GM21576 (cell line): ENCODE data around the gene SLC17A5.
"Not testable (repeated sequence)": the region's sequence is repeated elsewhere in the genome, so short reads cannot be mapped to it uniquely, and the experiment has no call there.

Source experiments
- ATAC-seq: cut with Tn5 transposase; IDR thresholded peaks from one replicate; pipeline ENCODE4 v1.9.1; 2021; ENCODE audit warnings: mild to moderate bottlenecking, moderate library complexity; ENCODE audit not compliant: unreplicated experiment

The SLC17A5 gene

DNA sequence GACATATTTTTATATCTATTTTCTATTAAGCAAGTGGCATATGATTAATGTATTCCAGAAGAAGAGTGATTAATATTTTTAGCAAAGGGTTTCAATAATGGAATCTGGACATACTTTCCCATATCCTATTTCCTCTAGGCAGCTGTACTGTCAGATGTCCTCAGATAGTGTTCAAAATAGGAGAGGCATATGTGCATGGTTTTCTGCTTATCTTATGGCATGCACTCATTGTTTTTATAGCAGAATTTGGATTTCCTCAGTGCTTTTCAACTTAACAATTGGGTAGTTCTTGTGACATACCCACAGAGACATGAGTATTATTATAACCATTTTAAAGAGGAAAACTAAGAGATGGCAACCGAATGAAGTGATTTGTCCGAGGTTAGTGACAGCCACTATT is 12.6 kb upstream of the SLC17A5 start:
- no peak for ATAC-seq

DNA sequence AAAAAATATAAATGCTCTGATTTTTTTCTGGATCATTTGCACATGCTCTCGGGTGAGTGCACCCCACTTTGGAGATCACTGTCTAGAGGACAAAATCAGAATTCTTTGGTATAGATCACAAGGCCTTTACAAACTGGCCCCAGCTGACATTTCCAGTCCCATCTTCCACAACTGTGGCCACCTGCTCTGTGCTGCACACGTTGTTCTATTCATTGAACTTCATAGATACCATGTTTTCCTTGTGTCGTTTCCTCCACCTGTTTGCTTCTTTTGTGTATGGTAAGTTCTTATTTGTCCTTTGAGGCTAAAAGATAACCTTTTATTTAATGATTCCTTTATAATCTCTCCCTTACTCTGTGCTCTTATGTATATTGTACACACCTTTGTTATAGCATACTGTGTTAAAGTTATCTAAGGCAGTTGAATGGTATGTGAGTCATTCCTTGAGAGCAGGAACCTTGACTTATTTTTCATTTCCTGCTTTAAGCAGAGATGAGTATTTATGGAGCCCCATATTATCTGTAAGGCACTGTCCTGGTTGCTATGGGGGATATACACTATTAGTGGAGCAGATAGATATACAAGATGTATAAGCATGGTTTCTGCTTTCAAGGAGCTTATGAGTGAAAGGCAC is 12.0 kb upstream of the SLC17A5 start:
- peak; percentile 86 for ATAC-seq

DNA sequence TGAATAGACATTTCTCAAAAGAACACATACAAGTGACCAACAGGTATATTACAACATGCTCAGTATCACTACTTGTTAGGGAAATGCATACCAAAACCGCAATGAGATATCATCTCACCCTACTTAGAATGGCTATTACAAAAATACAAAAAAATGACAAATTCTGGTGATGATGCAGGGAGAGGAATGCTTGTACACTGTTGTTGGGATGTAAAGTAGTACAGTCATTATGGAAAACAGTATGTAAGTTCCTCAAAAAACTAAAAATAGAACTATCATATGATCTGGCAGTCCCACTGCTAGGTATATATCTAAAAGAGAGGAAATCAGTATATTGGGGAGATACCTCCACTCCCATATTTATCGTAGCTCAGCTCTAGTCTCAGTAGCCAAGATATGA is 10.9 kb upstream of the SLC17A5 start:
- ATAC-seq, result no peak

DNA sequence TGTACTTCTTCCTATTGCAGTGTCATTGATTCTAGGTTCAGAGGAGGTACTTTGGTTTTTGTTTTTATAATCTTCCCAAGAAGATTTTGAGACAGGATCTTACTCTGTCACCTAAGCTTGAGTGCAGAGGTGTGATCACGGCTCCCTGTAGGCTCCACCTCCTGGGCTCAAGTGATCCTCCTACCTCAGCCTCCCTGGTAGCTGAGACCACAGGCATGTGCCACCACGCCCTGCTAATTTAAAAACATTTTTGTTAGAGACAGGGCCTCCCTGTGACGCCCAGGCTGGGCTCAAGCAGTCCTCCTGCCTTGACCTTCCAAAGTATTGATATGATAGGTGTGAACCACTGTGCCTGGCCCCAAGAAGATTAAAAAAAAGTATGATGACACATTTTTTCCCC is 3.4 kb upstream of the SLC17A5 start:
- ATAC-seq, result no peak

DNA sequence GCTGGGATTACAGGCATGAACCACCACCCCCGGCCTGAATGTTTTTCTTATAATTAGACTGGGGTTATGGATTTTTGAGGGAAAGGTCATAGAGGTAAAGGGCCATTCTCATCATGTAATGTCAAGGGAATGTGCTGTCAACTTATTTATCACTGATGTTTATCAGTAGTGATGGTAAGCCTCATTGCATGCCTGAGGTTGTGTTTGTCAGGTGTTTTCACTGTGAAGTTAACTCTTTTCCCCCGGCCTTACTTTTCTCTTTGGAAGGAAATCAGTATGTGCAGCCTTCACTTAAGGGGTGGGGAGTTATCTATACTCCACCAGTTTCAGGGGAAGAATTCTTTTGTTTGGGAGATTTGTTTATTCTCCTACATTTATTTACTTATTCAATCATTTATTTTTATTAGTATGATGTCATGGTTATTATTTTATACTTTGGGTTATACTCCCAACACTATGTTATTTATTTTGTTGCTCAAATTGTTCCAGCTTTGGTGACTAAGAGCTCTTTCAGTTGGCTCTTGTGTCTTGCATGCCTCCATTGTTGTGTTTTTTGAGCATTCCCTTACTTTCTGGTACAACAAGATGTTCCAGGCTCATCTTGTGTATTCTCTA is 2.8 kb upstream of the SLC17A5 start:
- no peak for ATAC-seq

DNA sequence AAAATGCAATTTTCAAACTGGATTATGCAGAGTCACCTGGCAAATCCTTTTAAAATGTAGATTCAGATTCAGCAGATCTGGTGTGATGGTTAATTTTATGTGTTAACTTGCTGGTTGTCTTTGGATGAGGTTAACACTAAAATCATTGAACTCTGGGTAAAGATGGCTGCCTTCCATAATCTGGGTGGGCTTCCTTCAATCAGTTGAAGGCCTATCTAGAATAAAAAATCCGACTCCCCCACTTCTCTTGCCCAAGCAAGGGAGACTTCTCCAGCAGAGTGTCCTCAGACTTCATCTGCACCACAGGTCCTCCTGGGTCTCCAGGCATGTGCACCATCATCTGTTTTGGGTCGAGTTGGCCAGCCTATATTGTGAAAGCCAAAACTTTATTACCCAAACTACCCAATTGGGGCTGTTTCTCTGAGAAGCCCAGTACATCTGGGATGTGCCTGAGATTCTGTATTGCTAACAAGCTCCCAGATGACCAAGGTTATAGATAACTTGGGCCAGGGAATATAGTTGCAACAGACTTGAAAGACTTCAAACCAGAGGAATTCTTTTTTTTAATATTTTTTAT is 1.6 kb upstream of the SLC17A5 start:
- ATAC-seq, result no peak

DNA sequence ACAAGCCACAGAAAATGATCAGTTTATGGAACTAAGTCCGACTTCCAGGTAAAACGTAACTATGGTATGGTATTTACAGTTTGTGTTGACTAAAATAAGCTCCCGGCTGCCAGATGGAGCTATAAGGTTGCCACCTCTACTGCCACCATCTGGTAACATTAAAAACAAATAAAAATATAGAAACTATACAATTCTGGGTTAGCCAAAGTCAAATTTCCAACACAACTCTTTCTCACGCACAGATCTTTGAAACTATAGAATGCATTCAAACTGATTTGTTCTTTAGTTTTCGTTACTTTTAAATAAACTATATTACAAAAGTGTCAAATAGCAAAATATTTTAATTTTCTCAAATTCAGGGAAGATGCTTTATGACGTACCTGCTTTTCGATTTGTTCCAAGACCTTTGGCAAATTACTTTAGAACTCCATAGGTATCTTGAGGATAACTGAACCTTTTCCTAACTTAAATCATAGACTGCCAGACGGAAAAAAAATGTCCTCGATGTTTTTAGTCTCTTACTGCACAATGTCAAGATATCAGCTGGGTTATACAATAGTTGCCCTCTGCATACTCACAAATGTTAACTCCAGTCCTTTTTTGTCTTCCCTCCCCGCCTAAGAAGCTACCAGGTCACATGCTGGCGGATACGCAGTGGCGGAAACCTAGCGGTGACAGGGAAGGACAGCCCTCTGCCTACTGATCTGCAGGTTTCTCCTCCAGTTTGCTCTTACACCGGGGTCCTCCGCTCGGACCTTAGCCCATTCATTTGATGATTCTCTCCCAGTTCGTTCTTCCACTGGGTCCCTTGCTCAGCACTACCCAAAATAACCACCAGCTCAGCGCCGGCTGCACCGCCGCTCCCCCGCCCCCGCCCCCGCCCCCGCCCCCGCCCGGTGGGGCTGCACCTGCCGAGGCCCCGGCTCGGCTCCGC is 888 bp downstream of the SLC17A5 start:
- ATAC-seq, result peak; percentile 46

DNA sequence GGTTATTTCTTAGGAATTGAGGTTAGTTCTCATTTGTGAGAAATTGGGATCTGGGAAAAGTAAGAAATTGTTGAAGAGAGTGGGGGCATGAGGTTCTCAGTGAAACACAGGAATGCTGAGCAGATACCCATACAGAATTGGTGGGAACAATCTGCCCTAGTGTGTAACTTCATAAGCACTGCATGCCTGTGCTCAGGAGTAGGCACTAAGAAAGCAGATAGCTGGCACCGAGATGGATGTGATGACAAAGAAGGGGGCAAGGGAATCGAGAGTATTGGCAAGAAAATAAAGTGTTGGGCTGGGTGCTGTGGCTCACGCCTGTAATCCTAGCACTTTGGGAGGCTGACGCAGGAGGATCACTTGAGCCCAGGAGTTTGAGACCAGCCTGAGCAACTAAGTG is 4.0 kb downstream of the SLC17A5 start:
- ATAC-seq, result no peak

DNA sequence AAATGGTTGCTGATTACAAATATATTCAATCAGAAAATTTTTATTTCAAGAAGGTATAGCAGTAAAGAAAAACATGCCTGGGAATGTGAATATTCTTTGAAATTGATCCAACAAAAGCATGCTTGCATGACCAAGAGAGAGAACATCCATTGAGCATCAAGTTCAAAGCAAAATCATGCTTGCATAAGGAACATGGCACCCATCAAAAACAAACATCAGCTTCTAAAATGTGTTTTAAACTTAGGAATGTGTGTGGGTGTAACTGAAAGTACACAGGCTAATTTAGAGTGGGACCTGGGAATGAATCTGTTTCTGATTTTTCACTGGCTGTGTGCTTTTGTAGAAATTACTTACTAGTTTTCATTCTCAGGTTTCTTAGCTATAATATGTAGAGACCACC is 5.6 kb downstream of the SLC17A5 start:
- no peak for ATAC-seq

DNA sequence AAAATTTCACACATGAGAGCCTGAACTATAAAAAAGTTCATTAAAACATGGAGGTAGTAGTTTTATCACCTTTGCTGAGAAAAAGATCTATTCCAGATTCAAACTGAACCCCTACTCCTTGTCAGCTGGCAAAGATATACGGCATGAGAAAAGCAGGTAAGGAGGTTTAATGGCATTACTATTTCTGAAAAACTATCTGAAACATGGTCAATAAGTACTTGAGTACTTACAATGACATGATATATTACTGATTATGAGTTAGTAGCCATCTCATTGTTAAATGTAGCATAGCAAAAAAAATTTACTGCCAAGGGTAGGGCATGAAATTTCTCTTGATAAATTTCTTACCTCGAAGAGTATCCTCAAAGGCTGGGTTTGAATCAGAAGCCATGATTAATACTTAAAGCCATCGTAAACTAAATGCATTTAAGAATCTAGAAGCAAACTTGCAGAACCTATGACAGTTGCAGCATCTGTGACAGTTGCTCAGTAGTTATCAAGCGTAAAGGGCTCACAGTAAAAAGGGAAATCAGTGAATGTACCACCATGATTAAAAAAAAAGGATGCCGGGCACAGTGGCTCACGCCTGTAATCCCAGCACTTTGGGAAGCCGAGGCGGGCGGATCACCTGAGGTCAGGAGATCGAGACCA is 8.7 kb downstream of the SLC17A5 start:
- ATAC-seq, result no peak

DNA sequence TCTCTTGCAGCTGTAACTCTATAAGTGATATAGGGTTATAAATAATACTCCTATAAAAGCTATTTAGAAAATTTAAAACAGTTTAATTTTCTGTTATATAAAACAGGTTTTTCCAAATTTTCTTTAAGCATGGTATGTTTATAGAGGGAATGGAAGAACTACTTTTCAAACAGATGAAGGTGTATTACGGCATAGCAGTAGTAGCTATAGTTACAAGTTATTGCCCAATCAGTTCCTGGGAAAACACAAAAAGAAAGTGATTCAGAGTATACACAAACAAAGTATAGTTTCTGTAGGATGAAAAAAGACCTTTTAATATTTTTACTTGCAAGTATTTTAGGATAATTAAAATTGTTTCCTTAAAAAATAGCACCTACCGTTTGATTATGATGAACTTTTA is 9.8 kb downstream of the SLC17A5 start:
- ATAC-seq, result no peak

DNA sequence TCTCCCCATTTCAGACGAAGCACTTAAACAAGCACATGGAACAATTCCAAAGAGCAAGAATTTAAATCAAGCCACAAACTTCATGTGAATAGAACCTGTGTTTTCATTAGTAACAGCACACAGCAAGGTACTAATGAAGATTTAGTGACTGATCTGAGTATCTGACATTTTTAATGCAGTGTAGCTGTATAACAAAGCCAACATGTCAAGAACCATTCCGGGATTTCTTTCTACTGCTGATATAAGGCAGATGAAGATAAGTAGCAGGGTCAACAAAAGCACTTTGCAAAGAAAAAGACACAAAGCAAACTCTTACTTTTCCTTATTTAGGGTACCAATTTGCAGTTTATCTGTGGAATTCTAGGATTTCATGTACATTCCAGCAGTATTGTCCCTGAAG is 11.3 kb downstream of the SLC17A5 start:
- no peak for ATAC-seq

DNA sequence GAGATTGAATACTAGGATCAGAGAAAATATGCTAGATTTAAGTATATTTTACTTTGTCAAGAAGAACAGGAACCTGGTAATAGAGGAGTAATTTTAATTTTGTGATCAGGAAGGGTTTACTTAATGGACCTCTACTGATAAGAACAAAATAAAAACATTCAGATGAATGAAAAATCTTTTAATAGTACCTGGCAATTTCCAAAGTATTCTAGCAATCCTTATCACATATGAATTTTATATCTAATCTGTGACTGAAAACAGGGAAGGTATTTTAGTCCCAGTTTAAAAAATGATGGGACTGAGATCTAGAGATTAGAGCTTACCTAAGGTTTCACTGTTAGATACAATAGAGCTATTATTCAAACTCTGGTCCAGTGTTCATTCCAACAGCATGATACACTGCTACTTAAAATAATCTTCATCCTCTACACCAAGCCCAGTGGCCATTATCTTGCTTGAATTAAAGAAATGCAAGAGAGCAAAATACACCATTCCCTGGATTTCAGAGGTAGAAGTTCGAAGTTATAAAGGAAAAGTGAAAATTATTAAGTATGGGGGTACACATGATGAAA is 13.5 kb downstream of the SLC17A5 start:
- no peak for ATAC-seq

DNA sequence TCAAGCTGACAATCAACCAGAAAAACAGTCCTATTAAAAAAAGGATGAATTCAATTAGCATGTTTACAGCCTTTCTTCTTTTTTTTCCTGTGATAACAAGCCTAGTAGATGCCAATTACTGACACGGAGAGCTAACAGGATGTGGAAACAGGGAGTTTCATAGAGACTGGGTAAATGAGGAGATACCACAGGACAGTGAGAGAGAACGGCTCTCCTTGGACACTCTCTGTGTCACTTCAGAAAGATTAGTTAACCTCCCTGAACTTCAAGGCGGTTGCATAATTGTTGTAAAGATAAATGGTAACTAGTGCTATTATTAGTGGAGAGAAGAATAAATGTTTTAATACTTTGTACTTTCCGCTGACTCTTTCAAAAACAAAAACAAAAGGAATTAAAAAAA is 14.8 kb downstream of the SLC17A5 start:
- ATAC-seq, result no peak

DNA sequence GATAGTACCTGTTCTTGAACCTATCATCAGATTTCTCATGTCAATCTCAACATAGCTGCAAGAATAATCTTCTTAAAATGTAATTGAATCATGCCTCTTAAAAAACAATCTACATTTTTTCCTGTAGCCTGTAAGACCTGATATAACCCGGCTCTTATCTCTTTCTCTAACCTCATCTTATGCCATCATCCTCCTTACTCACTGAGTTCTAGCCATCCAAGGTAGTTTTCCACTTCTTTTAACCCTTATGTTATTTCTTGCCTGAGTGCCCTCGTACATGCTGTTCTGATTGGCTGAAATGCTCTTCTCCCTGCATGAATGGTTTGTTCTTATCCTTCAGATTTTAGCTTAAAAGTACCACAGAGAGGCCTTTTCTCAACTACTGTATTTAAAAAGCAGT is 16.4 kb downstream of the SLC17A5 start:
- no peak for ATAC-seq

DNA sequence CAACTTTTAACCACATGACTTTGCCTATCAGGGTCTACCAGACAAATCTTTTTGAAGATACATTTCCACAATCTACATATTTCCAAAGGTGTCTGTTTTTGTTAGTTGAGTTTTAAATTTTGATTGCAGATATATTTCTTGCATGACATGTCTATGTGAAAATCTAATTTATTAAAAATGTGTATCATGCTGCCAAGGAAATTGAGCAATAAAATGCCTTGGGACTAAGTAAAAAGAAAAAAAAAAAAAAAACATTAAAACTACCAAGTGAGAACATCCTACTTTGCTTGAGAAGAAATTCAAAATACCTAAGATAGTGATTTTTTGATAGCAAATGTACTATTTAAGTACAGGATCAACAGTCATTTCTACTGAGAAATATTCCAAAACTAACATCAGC is 17.7 kb downstream of the SLC17A5 start:
- ATAC-seq, result no peak

DNA sequence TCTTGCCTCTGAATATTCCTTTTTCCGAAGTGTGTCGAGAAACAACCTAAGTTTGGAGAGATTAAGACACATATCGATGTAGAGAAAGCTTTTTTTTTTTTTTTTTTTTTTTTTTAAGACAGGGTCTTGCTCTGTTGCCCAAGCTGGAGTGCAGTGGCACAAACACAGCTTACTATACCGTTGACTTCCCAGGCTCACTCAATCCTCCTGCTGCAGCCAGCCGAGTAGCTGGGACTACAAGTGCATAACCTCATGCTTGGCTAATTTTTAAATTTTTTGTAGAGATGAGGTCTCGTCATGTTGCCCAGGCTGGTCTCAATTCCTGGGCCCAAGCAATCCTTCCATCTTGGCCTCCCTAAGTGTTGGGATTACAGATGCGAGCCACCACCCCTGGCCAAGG is 21.4 kb downstream of the SLC17A5 start:
- no peak for ATAC-seq

DNA sequence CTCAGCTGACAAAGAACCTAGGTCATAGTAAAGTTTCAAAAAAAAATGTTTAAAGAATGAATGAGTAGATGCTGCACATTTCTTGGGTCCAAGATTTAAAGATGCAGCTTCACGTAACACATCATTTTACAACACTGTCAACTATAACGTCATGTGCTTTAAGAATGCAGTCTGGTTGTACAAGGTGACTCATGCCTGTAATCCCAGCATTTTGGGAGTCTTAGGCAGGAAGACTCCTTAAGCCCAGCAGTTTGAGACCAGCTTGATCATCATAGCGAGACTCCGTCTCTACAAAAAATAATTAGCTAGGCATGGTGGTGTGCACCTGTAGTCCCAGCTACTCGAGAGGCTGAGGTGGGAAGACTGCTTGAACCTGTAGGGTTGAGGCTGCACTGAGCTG is 21.9 kb downstream of the SLC17A5 start:
- no peak for ATAC-seq

DNA sequence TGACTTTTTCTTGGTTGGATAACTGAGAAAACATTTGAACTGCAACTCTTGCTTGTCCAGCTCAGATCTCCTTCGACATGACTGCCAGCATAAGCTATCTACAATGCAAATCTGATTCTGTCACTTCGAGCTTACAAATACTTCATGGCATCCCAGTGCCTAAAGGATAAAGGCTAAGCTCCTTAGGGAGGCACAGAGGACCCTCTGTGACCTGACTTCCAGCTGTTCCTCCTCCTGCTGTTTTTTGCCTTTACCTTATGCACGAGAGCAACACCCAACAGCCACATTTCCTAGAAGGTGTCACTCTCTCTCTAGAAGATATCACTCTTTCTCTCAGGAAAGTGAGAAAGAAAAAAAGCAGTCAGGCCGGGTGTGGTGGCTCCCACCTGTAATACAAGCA is 23.4 kb downstream of the SLC17A5 start:
- no peak for ATAC-seq

DNA sequence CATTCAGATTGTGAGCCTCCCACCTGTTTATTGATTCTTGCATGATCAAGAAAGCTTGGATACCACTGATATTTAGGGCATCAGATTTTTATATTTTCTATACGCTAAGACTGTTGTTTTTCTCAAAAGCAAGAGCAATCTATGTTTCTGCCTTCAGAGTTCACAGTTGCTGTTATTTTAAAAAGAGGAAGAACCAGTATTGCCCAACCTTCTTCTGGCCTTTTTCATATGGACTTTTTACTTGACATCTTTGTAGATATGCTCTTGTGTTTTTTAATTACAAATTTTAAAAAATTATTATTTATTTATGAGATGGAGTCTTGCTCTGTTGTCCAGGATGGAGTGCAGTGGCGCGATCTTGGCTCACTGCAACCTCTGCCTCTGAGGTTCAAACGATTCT is 28.9 kb downstream of the SLC17A5 start:
- ATAC-seq, result no peak

DNA sequence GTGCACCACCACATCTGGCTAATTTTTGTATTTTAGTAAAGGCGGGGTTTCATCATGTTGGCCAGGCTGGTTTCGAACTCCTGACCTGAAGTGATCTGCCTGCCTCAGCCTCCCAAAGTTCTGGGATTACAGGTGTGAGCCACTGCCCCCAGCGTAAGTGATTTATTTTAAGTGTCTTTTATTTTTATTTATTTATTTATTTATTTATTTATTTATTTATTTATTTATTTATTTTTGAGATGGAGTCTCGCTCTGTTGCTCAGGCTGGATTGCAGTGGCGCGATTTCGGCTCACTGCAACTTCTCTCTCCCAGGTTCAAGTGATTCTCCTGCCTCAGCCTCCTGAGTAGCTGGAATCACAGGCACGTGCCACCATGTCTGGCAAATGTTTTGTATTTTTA is 30.3 kb downstream of the SLC17A5 start:
- not testable (repeated sequence) for ATAC-seq
